HG03280 (cell line): ENCODE data around the gene WDR53.
"Not testable (repeated sequence)": the region's sequence is repeated elsewhere in the genome, so short reads cannot be mapped to it uniquely, and the experiment has no call there.

ENCODE experiments used
- ATAC-seq: cut with Tn5 transposase; IDR thresholded peaks from one replicate; pipeline ENCODE4 v1.9.1; 2021; ENCODE audit warnings: mild to moderate bottlenecking, moderate library complexity; ENCODE audit not compliant: unreplicated experiment

The WDR53 gene

DNA sequence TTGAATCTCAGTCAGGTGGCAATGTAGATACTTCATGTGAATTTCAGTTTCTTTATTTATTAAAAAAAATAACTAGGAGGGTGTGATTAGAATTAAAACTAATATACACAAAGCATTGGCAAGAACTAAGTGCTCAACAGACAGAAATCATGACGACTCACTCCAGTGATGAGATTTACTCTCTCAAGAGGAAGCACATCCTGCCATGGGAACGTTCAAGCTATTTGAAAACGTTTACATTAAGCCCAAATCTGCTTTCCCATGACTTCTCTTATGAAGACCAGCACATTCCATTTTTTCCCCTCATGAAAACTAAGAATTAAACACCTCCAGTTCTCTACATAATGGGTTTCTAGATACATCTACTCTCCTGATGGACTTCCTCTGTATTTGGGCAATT, 8.5 kb downstream of the WDR53 start:
- no peak for ATAC-seq

DNA sequence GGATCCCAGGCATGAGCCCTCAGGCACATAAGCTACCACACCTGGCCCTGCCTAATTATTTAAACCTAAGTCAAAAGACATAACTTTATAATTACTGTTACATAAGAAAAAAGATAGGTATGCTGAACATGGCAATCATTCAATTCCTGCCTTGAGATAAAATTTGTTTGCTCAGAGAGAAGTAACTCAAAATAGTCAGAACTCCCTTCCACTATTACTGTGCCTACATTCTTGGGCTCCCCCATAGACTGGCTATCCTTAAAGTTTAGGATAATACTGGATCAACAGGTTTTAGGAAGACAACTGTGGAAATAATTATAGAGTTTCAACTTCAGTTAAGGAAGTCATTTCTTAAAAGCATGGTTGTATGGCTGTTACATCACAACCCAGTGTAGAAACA, 9.9 kb downstream of the WDR53 start:
- no peak for ATAC-seq

- ATAC-seq = no peak
Measured at GRCh38 chr3:196557236-196557635, 11.1 kb downstream of the WDR53 start.

DNA sequence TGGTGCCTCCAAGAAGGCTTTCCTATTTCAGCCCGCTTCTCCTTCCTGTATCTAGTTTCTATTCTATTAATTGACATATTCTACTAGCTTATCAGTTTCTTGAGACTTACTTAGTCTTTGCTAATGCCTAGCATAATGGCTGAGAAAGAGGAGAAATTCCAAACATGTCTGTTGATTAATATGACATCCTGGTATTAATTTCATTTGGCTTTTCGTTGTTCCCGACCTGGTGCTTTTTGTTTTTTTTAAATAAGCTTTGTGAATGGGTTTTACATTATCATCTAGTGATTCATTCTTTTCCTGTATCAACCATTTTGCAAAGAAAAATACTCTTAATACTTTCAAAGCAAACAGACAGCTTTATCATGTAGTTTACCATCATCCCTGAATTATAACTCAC, 13.1 kb downstream of the WDR53 start:
- ATAC-seq = no peak

GRCh38 chr3:196554205-196554604, 14.1 kb downstream of the WDR53 start:
- ATAC-seq = no peak

DNA sequence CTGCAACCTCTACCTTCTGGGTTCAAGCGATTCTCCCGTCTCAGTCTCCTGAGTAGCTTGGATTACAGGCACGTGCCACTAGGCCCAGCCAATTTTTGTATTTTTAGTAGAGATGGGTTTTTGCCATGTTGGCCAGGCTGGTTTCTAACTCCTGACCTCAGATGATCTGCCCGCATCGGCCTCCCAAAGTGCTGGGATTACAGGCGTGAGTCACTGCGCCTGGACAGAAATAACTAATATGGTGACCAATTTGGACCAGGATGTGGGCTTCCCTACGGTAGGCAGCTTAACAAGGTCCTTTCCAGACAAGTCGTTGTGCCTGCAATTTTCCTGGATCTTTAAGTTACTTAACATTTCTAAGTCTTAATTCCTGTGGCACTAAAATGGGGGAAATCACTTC, 14.8 kb downstream of the WDR53 start:
- ATAC-seq = no peak

GRCh38 chr3:196552253-196552652, 16.1 kb downstream of the WDR53 start:
- no peak for ATAC-seq

DNA sequence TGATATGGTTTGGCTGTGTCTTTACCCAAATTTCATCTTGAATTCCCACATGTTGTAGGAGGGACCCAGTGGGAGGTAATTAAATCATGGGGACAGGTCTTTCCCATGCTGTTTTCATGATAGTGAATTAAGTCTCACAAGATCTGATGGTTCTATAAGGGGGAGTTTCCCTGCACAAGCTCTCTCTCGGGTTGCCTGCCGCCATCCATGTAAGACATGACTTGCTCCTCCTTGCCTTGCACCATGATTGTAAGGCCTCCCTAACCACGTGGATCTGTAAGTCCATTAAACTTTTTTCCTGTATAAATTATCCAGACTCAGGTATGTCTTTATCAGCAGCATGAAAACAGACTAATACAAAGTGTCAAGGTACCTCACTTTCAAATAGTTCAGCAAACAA, 18.2 kb downstream of the WDR53 start:
- not testable (repeated sequence) for ATAC-seq

- ATAC-seq = not testable (repeated sequence)
Measured at GRCh38 chr3:196549312-196549711, 19.0 kb downstream of the WDR53 start.

DNA sequence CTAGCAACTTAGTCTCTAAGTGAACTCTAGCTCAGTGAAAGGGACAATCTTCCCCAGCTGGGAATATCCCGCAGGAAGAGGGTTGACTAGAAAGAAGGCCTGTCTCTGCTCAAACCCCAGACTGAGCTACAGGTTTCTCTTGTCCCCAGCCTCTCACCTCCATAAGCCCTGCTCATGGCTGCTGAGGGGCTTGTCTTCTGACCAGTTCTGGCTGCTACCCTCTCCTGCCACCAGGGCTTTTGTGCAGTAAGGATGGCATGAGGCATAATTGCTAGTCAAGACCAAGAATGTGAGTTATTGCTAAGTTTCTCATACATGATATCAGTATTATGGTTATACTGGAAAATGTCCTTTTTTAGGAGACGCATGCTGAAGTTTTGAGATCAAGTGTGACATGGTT, 21.3 kb downstream of the WDR53 start:
- ATAC-seq = no peak

DNA sequence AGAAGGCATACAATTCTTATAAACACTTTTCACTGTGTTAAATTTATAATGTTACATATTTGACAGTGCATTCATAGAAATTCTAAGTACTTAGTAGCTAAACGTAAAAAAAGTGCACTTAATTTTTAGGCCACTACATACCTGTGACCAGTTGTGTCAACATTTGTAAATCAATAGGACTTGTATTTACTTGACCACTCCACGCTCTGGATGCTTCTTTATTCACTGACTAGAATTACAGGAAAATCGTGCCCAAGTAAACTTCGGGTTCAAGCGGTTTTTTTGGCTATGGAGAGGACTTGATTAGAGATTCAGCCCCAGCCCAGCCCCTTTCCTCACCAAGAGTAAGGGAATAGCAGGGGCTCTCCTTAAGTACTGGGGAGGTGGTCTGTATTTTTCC, 21.8 kb downstream of the WDR53 start:
- no peak for ATAC-seq

GRCh38 chr3:196544491-196544992, 23.8 kb downstream of the WDR53 start:
- ATAC-seq = no peak

- ATAC-seq = no peak
Measured at GRCh38 chr3:196541684-196542445, 26.5 kb downstream of the WDR53 start.

- no peak for ATAC-seq
Measured at GRCh38 chr3:196537319-196537984, 30.9 kb downstream of the WDR53 start.

GRCh38 chr3:196533260-196533681, 35.1 kb downstream of the WDR53 start:
- no peak for ATAC-seq

DNA sequence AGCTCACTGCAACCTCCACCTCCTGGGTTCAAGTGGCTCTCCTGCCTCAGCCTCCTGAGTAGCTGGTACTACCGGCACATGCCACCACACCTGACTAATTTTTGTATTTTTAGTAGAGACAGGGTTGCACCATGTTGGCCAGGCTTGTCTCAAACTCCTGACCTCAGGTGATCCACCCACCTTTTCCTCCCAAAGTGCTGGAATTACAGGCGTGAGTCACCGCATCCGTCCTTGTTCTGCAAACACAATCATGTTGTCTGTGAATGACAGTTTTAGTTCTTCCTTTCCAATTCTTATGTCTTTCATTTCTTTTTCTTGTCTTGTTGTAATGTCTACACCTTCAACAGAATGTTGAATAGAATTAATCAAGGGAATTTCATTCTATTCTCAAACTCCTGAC, 36.9 kb downstream of the WDR53 start:
- ATAC-seq = no peak

DNA sequence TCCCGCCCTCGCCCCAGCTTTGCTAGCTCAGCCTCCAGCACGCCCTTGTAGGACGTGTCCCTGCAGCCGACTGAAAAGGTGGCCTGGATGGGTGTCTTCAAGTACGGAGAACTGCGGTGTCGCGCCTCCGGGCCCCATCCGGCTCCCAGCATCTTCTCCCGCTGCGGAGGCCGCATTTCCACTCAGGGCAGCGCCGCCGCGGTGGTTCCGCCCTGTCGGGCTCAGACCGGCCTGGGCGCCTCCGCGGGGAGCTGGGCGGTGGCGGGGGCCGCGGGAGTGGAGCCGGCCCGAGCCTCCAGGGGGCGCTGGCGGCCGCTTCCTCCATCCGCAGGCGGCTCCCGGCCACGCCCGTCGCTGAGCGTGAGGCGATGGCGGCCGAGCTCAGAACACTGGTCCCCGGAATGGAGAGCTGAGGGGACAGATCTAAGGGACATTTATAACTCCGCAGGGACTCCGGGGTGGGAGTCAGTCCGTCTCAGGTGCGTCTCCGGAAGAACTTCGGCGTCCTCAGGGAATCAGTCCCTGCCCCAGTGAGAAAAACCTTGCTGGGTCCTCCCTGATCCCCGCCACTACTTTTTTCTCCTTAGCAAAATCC, 39.6 kb downstream of the WDR53 start:
- peak; percentile 86 for ATAC-seq

GRCh38 chr3:196525141-196525540, 43.2 kb downstream of the WDR53 start:
- ATAC-seq = no peak

GRCh38 chr3:196524527-196524926, 43.8 kb downstream of the WDR53 start:
- no peak for ATAC-seq

GRCh38 chr3:196523841-196524240, 44.5 kb downstream of the WDR53 start:
- ATAC-seq = no peak

- not testable (repeated sequence) for ATAC-seq
Measured at GRCh38 chr3:196521291-196521690, 47.1 kb downstream of the WDR53 start.

GRCh38 chr3:196519718-196520082, 48.7 kb downstream of the WDR53 start:
- ATAC-seq = no peak
